Calu3 (cell line): ENCODE results near the gene MMEL1. TPM values are rescaled to one million over a fixed set of nuclear protein-coding genes. Genes with fewer than 3 reads are reported as not detected.

Source experiments
- BruUV-seq: library from RNA; stranded (reverse); fragments of 400-500 nt; replicated peaks from 2 replicates; lab custom pipeline; 2021; lab: Mats Ljungman, UMichigan
- CTCF ChIA-PET: fragments of 300-600 bp; sonication (Branson Sonifier 250); formaldehyde crosslinking; loops from one replicate; lab custom pipeline; 2022; ENCODE audit warnings: antibody characterized with exemption; lab: Charles Lee
- DNase-seq: peaks from one replicate; pipeline ENCODE4 v3.0.0; 2022
- H3K27ac Mint-ChIP-seq: one replicate; pipeline ENCODE4 v1.8.0; 2022; ENCODE audit warnings: mixed read lengths; ENCODE audit not compliant: unreplicated experiment
- H3K27me3 Mint-ChIP-seq: one replicate; pipeline ENCODE4 v1.8.0; 2022; ENCODE audit warnings: mixed read lengths; ENCODE audit not compliant: unreplicated experiment
- H3K36me3 Mint-ChIP-seq: one replicate; pipeline ENCODE4 v1.8.0; 2022; ENCODE audit warnings: mild to moderate bottlenecking, moderate library complexity, mixed read lengths; ENCODE audit not compliant: insufficient read depth, unreplicated experiment
- H3K4me1 Mint-ChIP-seq: one replicate; pipeline ENCODE4 v1.8.0; 2022; ENCODE audit warnings: mild to moderate bottlenecking, low read depth, mixed read lengths; ENCODE audit not compliant: unreplicated experiment
- H3K4me3 Mint-ChIP-seq: one replicate; pipeline ENCODE4 v1.8.0; 2022; ENCODE audit warnings: mild to moderate bottlenecking, low read depth, moderate library complexity, mixed read lengths; ENCODE audit not compliant: unreplicated experiment
- H3K9me3 Mint-ChIP-seq: one replicate; pipeline ENCODE4 v1.8.0; 2022; ENCODE audit warnings: low read depth, mixed read lengths; ENCODE audit not compliant: unreplicated experiment
- CTCF ChIP-seq: fragments of 200-600 bp; IDR thresholded peaks from one replicate; pipeline ENCODE4 v1.8.0; 2022; ENCODE audit warnings: antibody characterized with exemption; ENCODE audit not compliant: unreplicated experiment
- intact Hi-C: fragments of 100-400 bp; cut with micrococcal nuclease; formaldehyde crosslinking; loops from one replicate; pipeline ENCODE4 v1.10.0; 2022; ENCODE audit not compliant: unreplicated experiment
- total RNA-seq: library from RNA; stranded (reverse); gene quantifications from 2 replicates; pipeline ENCODE4 v1.2.3, GENCODE V29; 2022

Gene MMEL1
- total RNA-seq, 1 experiment from 2014 or later: 5.6 TPM

GRCh38 chr1:2606881-2607621 is 25.8 kb downstream of the MMEL1 start:
- DNase-seq: no peak
- no peak overlapping the region for H3K4me3 Mint-ChIP-seq
- TF ChIP-seq CTCF: no peak
- intact Hi-C loops: no loop called here
- peaks cover 18% of the 10 kb centered on the region for H3K27me3 Mint-ChIP-seq
- BruUV-seq: no TSS peak
- no peaks in the 10 kb centered on the region for H3K4me1 Mint-ChIP-seq
- no peak overlapping the region for H3K27ac Mint-ChIP-seq
- H3K36me3 Mint-ChIP-seq: peaks cover 3% of the 10 kb centered on the region
- H3K9me3 Mint-ChIP-seq: no peaks in the 10 kb centered on the region
- CTCF ChIA-PET: no interaction called here

- TF ChIP-seq CTCF: no peak
- peaks cover 3% of the 10 kb centered on the region for H3K36me3 Mint-ChIP-seq
- no peak for DNase-seq
- no peak overlapping the region for H3K27ac Mint-ChIP-seq
- intact Hi-C loops: no loop called here
- H3K4me1 Mint-ChIP-seq: no peaks in the 10 kb centered on the region
- CTCF ChIA-PET: no interaction called here
- BruUV-seq: no TSS peak
- no peaks in the 10 kb centered on the region for H3K9me3 Mint-ChIP-seq
- no peak overlapping the region for H3K4me3 Mint-ChIP-seq
- H3K27me3 Mint-ChIP-seq: peaks cover 19% of the 10 kb centered on the region
These were observed 26.4 kb downstream of the MMEL1 start for GRCh38 chr1:2606396-2606880.

GRCh38 chr1:2605509-2606395 is 27.1 kb downstream of the MMEL1 start:
- peaks cover 3% of the 10 kb centered on the region for H3K36me3 Mint-ChIP-seq
- H3K4me3 Mint-ChIP-seq: no peak overlapping the region
- no peak for DNase-seq
- intact Hi-C loops: no loop called here
- peaks cover 26% of the 10 kb centered on the region for H3K27me3 Mint-ChIP-seq
- no peak overlapping the region for H3K27ac Mint-ChIP-seq
- H3K4me1 Mint-ChIP-seq: no peaks in the 10 kb centered on the region
- no peaks in the 10 kb centered on the region for H3K9me3 Mint-ChIP-seq
- BruUV-seq: no TSS peak
- TF ChIP-seq CTCF: no peak
- CTCF ChIA-PET: interaction anchor here (0.7 kb wide), 1 partner anchor 347 kb away, joined by 3 read pairs; no protein-coding TSS in a partner anchor

- CTCF ChIA-PET: interaction anchor here (0.7 kb wide), 1 partner anchor 347 kb away, joined by 3 read pairs; no protein-coding TSS in a partner anchor
- Mint-ChIP-seq H3K4me1 (no peaks in the 10 kb centered on the region), H3K36me3 (peaks cover 3% of the 10 kb centered on the region), H3K9me3 (no peaks in the 10 kb centered on the region), H3K27me3 (peaks cover 26% of the 10 kb centered on the region), H3K27ac (no peak overlapping the region), H3K4me3 (no peak overlapping the region)
- BruUV-seq: no TSS peak
- no peak for TF ChIP-seq CTCF
- DNase-seq: no peak
- intact Hi-C loops: no loop called here
These were observed 27.8 kb downstream of the MMEL1 start for GRCh38 chr1:2604844-2605508.
